HepG2 (cell line): Measurements from ENCODE around the gene ISOC2. TPM values are rescaled to one million over a fixed set of nuclear protein-coding genes. Genes with fewer than 3 reads are reported as not detected.
A peak's percentile ranks its signal among the peaks of the same experiment; 100 is the strongest.

Source experiments
- AGO2 ChIP-seq: fragments of 200-400 bp; formaldehyde crosslinking; optimal IDR thresholded peaks from 2 replicates; pipeline ENCODE3; 2017; ENCODE audit warnings: mild to moderate bottlenecking, low read depth, low read length, moderate library complexity
- ATF7 ChIP-seq, 2 experiments: fragments of 450-650 bp in 1 of 2; sonication (generic) in 1 of 2; formaldehyde crosslinking in 1 of 2; IDR thresholded peaks; 2 replicates each; pipeline versions ENCODE4 v1.4.0 to v1.6.1; 2016 to 2020; ENCODE audit warnings: antibody characterized with exemption in 1 of 2, mild to moderate bottlenecking in 1 of 2, missing genetic modification reagents in 1 of 2
- ETV5 ChIP-seq: IDR thresholded peaks from 2 replicates; pipeline ENCODE4 v1.6.1; 2018; ENCODE audit warnings: missing biosample characterization, missing genetic modification reagents, inconsistent platforms, borderline replicate concordance
- FOXP1 ChIP-seq, 2 experiments: fragments of 450-650 bp in 1 of 2; IDR thresholded peaks; 2 replicates each; pipeline ENCODE4 v1.6.1; 2017 to 2018; ENCODE audit warnings: antibody characterized with exemption in 1 of 2
- HMG20A ChIP-seq: IDR thresholded peaks from 2 replicates; pipeline ENCODE4 v1.6.1; 2016; ENCODE audit warnings: borderline replicate concordance
- IRF2 ChIP-seq: IDR thresholded peaks from 2 replicates; pipeline ENCODE4 v1.6.1; 2018; ENCODE audit warnings: missing genetic modification reagents, missing compliant biosample characterization
- KDM3A ChIP-seq: IDR thresholded peaks from 2 replicates; pipeline ENCODE4 v1.6.1; 2018; ENCODE audit warnings: low read depth, missing compliant biosample characterization
- PCBP2 ChIP-seq: fragments of 200-400 bp; formaldehyde crosslinking; optimal IDR thresholded peaks from 2 replicates; pipeline ENCODE3; 2018; ENCODE audit warnings: low read length, low read depth; ENCODE audit not compliant: poor library complexity, severe bottlenecking
- RNF2 ChIP-seq: fragments of 450-650 bp; conservative IDR thresholded peaks from 2 replicates; pipeline ENCODE4 v1.6.1; 2016; ENCODE audit warnings: low read depth
- RXRB ChIP-seq: IDR thresholded peaks from 2 replicates; pipeline ENCODE4 v1.6.1; 2016; ENCODE audit warnings: borderline replicate concordance, missing genetic modification reagents, missing compliant biosample characterization
- ZMAT3 ChIP-seq: sonication (generic); formaldehyde crosslinking; conservative IDR thresholded peaks from 2 replicates; pipeline ENCODE4 v1.7.0; 2021; ENCODE audit warnings: missing genetic modification reagents
- ZNF432 ChIP-seq: sonication (generic); formaldehyde crosslinking; IDR thresholded peaks from 2 replicates; pipeline ENCODE4 v1.5.0; 2020; ENCODE audit warnings: missing genetic modification reagents, mild to moderate bottlenecking, borderline replicate concordance
- ZNF598 ChIP-seq: sonication (generic); formaldehyde crosslinking; IDR thresholded peaks from 2 replicates; pipeline ENCODE4 v1.5.1; 2020; ENCODE audit warnings: mild to moderate bottlenecking, missing genetic modification reagents, borderline replicate concordance
- ZNF780A ChIP-seq: sonication (generic); formaldehyde crosslinking; IDR thresholded peaks from 2 replicates; pipeline ENCODE4 v1.8.0; 2022; ENCODE audit warnings: mild to moderate bottlenecking, missing genetic modification reagents, moderate library complexity
- ZSCAN30 ChIP-seq: sonication (generic); formaldehyde crosslinking; IDR thresholded peaks from 2 replicates; pipeline ENCODE4 v1.5.0; 2020; ENCODE audit warnings: mild to moderate bottlenecking, missing genetic modification reagents
- polyA plus RNA-seq, 8 experiments: library from polyadenylated mRNA; depleted of rRNA in 3 of 8; stranded (reverse) in 7 of 8; unstranded in 1 of 8; fragments of >200 nt; fragmentation: Illumina TruSeq in 4 of 8; extraction: Trizol in 4 of 8; gene quantifications; 2 replicates each; pipeline versions ENCODE4 v1.2.1 to v1.2.3, GENCODE V29; 2011 to 2016; ENCODE audit warnings: low read depth in 4 of 8, missing spikeins in 1 of 8, mixed read lengths in 1 of 8; ENCODE audit not compliant: insufficient read depth in 1 of 8
- total RNA-seq, 5 experiments: library from RNA; depleted of rRNA; stranded (reverse); fragments of >200 nt; fragmentation: Illumina TruSeq; extraction: Trizol; gene quantifications; 2 replicates each; pipeline ENCODE4 v1.2.3, GENCODE V29; 2016; ENCODE audit warnings: low read depth in 1 of 5
- TF ChIP-seq, protein P1 (sequence below): IDR thresholded peaks from 2 replicates; pipeline ENCODE4 v1.6.1; 2016; ENCODE audit warnings: mild to moderate bottlenecking
- TF ChIP-seq, protein P2 (sequence below): sonication (generic); formaldehyde crosslinking; IDR thresholded peaks from 2 replicates; pipeline ENCODE4 v1.5.0; 2020; ENCODE audit warnings: mild to moderate bottlenecking, missing genetic modification reagents, moderate library complexity
- TF ChIP-seq, protein P3 (sequence below): IDR thresholded peaks from 2 replicates; pipeline ENCODE4 v1.6.1; 2018; ENCODE audit warnings: missing genetic modification reagents
- TF ChIP-seq, protein P4 (sequence below): sonication (generic); formaldehyde crosslinking; IDR thresholded peaks from 2 replicates; pipeline ENCODE4 v1.4.0; 2020; ENCODE audit warnings: missing genetic modification reagents
- TF ChIP-seq, protein P5 (sequence below): sonication (generic); formaldehyde crosslinking; IDR thresholded peaks from 2 replicates; pipeline ENCODE4 v1.5.0; 2020; ENCODE audit warnings: missing genetic modification reagents

Gene ISOC2
- total and polyA plus RNA-seq, 2 of the 13 experiments (the other 11 are each of a cell fraction or from before 2014, with no cell fraction given), result 76.8 to 105 TPM

DNA sequence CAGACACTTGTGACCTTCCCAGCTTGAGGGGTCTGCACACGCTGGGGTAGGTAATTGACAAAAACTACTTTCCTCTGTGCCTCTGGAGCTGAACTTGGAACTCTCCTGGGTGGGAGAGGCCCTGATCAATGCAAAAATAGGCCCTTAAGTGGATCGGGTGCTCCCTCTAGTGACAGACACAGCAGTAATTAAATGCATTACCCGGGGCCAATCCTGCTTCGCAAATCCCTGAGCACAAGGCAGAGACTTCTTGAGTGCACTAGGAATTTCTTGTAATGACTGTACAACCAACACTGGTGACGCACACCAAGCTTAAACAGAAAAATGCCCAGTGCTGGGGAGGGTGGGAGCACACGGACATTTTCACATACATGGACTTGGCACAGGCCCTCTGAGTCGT is 43.3 kb downstream of the ISOC2 start (continued):
- TF ChIP-seq ZNF598 (CRISPR knock-in tag) (no peak), ZNF432 (CRISPR knock-in tag) (no peak), ZSCAN30 (CRISPR knock-in tag) (no peak), AGO2 (no peak), KDM3A (CRISPR knock-in tag) (0 out of 2 replicates have a peak, but pooled peaks have one; percentile 53), FOXP1 (IDR thresholded peaks at IDR 0.05) (no peak), FOXP1 (CRISPR knock-in tag; IDR thresholded peaks at IDR 0.05) (no peak), ATF7 (IDR thresholded peaks at IDR 0.05) (no peak), ATF7 (CRISPR knock-in tag; IDR thresholded peaks at IDR 0.05) (no peak), RNF2 (no peak), HMG20A (CRISPR knock-in tag) (no peak), ETV5 (no peak), IRF2 (no peak), PCBP2 (no peak), ZNF780A (CRISPR knock-in tag) (no peak), ZMAT3 (CRISPR knock-in tag) (no peak), RXRB (CRISPR knock-in tag) (peak; percentile 37; the same call in 1 of the 2 replicates)
- TF ChIP-seq, protein P1, sequence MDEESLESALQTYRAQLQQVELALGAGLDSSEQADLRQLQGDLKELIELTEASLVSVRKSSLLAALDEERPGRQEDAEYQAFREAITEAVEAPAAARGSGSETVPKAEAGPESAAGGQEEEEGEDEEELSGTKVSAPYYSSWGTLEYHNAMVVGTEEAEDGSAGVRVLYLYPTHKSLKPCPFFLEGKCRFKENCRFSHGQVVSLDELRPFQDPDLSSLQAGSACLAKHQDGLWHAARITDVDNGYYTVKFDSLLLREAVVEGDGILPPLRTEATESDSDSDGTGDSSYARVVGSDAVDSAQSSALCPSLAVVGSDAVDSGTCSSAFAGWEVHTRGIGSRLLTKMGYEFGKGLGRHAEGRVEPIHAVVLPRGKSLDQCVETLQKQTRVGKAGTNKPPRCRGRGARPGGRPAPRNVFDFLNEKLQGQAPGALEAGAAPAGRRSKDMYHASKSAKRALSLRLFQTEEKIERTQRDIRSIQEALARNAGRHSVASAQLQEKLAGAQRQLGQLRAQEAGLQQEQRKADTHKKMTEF (CRISPR knock-in tag), result 0 out of 2 replicates have a peak, but pooled peaks have one; percentile 24
- TF ChIP-seq, protein P2, sequence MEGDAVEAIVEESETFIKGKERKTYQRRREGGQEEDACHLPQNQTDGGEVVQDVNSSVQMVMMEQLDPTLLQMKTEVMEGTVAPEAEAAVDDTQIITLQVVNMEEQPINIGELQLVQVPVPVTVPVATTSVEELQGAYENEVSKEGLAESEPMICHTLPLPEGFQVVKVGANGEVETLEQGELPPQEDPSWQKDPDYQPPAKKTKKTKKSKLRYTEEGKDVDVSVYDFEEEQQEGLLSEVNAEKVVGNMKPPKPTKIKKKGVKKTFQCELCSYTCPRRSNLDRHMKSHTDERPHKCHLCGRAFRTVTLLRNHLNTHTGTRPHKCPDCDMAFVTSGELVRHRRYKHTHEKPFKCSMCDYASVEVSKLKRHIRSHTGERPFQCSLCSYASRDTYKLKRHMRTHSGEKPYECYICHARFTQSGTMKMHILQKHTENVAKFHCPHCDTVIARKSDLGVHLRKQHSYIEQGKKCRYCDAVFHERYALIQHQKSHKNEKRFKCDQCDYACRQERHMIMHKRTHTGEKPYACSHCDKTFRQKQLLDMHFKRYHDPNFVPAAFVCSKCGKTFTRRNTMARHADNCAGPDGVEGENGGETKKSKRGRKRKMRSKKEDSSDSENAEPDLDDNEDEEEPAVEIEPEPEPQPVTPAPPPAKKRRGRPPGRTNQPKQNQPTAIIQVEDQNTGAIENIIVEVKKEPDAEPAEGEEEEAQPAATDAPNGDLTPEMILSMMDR (CRISPR knock-in tag), result peak; percentile 93
- TF ChIP-seq, protein P3, sequence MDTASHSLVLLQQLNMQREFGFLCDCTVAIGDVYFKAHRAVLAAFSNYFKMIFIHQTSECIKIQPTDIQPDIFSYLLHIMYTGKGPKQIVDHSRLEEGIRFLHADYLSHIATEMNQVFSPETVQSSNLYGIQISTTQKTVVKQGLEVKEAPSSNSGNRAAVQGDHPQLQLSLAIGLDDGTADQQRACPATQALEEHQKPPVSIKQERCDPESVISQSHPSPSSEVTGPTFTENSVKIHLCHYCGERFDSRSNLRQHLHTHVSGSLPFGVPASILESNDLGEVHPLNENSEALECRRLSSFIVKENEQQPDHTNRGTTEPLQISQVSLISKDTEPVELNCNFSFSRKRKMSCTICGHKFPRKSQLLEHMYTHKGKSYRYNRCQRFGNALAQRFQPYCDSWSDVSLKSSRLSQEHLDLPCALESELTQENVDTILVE (CRISPR knock-in tag), result 0 out of 2 replicates have a peak, but pooled peaks have one; percentile 32
- TF ChIP-seq, protein P4, sequence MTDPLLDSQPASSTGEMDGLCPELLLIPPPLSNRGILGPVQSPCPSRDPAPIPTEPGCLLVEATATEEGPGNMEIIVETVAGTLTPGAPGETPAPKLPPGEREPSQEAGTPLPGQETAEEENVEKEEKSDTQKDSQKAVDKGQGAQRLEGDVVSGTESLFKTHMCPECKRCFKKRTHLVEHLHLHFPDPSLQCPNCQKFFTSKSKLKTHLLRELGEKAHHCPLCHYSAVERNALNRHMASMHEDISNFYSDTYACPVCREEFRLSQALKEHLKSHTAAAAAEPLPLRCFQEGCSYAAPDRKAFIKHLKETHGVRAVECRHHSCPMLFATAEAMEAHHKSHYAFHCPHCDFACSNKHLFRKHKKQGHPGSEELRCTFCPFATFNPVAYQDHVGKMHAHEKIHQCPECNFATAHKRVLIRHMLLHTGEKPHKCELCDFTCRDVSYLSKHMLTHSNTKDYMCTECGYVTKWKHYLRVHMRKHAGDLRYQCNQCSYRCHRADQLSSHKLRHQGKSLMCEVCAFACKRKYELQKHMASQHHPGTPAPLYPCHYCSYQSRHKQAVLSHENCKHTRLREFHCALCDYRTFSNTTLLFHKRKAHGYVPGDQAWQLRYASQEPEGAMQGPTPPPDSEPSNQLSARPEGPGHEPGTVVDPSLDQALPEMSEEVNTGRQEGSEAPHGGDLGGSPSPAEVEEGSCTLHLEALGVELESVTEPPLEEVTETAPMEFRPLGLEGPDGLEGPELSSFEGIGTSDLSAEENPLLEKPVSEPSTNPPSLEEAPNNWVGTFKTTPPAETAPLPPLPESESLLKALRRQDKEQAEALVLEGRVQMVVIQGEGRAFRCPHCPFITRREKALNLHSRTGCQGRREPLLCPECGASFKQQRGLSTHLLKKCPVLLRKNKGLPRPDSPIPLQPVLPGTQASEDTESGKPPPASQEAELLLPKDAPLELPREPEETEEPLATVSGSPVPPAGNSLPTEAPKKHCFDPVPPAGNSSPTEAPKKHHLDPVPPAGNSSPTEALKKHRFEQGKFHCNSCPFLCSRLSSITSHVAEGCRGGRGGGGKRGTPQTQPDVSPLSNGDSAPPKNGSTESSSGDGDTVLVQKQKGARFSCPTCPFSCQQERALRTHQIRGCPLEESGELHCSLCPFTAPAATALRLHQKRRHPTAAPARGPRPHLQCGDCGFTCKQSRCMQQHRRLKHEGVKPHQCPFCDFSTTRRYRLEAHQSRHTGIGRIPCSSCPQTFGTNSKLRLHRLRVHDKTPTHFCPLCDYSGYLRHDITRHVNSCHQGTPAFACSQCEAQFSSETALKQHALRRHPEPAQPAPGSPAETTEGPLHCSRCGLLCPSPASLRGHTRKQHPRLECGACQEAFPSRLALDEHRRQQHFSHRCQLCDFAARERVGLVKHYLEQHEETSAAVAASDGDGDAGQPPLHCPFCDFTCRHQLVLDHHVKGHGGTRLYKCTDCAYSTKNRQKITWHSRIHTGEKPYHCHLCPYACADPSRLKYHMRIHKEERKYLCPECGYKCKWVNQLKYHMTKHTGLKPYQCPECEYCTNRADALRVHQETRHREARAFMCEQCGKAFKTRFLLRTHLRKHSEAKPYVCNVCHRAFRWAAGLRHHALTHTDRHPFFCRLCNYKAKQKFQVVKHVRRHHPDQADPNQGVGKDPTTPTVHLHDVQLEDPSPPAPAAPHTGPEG (CRISPR knock-in tag), result no peak
- TF ChIP-seq, protein P5, sequence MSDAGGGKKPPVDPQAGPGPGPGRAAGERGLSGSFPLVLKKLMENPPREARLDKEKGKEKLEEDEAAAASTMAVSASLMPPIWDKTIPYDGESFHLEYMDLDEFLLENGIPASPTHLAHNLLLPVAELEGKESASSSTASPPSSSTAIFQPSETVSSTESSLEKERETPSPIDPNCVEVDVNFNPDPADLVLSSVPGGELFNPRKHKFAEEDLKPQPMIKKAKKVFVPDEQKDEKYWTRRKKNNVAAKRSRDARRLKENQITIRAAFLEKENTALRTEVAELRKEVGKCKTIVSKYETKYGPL (CRISPR knock-in tag), result no peak
